Spinal cord (tissue), 10 donors: Measurements from ENCODE around the gene FAM107B. TPM values are rescaled to one million over a fixed set of nuclear protein-coding genes. Genes with fewer than 3 reads are reported as not detected.

Experiments
- DNase-seq, 6 donors: peaks; one replicate each; pipeline versions ENCODE4 v3.0.0 to v3.0.0-alpha.2; 2013 to 2015; ENCODE audit warnings: low spot score in 6 of 6, low read depth in 4 of 6
- H3K27ac ChIP-seq: one replicate; pipeline ENCODE4 v1.5.1; 2013; ENCODE audit warnings: low read depth, low read length, control low read depth
- H3K27me3 ChIP-seq: one replicate; pipeline ENCODE4 v1.6.1; 2013; ENCODE audit warnings: low read length; ENCODE audit not compliant: control insufficient read depth, insufficient read depth
- H3K36me3 ChIP-seq: one replicate; pipeline ENCODE4 v1.6.1; 2013; ENCODE audit warnings: low read length; ENCODE audit not compliant: control insufficient read depth, insufficient read depth
- H3K4me1 ChIP-seq: one replicate; pipeline ENCODE4 v1.6.1; 2013; ENCODE audit warnings: low read length; ENCODE audit not compliant: control insufficient read depth, insufficient read depth
- H3K4me3 ChIP-seq: one replicate; pipeline ENCODE4 v1.5.1; 2013; ENCODE audit warnings: low read depth, low read length, control low read depth
- H3K9me3 ChIP-seq: one replicate; pipeline ENCODE4 v1.6.1; 2013; ENCODE audit warnings: low read length; ENCODE audit not compliant: control insufficient read depth, insufficient read depth
- WGBS: methylation state at CpG from one replicate; pipeline ENCODE4 v1.1.5; 2013; ENCODE audit warnings: missing lambda C conversion rate; ENCODE audit not compliant: insufficient coverage; 5-methylcytosine and 5-hydroxymethylcytosine counted together
- polyA plus RNA-seq, 2 donors: library from polyadenylated mRNA; unstranded; fragments of 120-200 nt; gene quantifications; one replicate each; pipeline ENCODE4 v1.2.1, GENCODE V29; 2013; ENCODE audit not compliant: insufficient read length in 2 of 2
- total RNA-seq, 2 donors: library from RNA; depleted of rRNA in 1 of 2; stranded (reverse); fragments of 120-200 nt in 1 of 2; fragments of >200 nt in 1 of 2; gene quantifications; one replicate each; pipeline versions ENCODE4 v1.2.3 to v1.2.4, GENCODE V29; 2013 to 2014
- donor health status: healthy.

Gene FAM107B
- total and polyA plus RNA-seq, 4 donors: 36.4 to 56.9 (median 47.1) TPM

- Histone ChIP-seq H3K27ac (no peak overlapping the region), H3K36me3 (no peaks in the 10 kb centered on the region), H3K27me3 (no peaks in the 10 kb centered on the region), H3K4me1 (no peaks in the 10 kb centered on the region), H3K4me3 (no peak overlapping the region), H3K9me3 (no peaks in the 10 kb centered on the region)
- 100% methylated on average over 1 of the region's 8 CpGs for WGBS
- DNase-seq: no peak
These were observed 15.6 kb downstream of the FAM107B start for GRCh38 chr10:14758994-14759664.

GRCh38 chr10:14758451-14758850, 16.2 kb downstream of the FAM107B start:
- Histone ChIP-seq H3K9me3 (no peaks in the 10 kb centered on the region), H3K4me1 (no peaks in the 10 kb centered on the region), H3K4me3 (no peak overlapping the region), H3K36me3 (no peaks in the 10 kb centered on the region), H3K27me3 (no peaks in the 10 kb centered on the region), H3K27ac (no peak overlapping the region)
- no peak for DNase-seq
- 92% methylated on average over 7 of the region's 9 CpGs for WGBS

- DNase-seq: no peak
- H3K27ac ChIP-seq: no peak overlapping the region
- H3K4me3 ChIP-seq: no peak overlapping the region
- 92% methylated on average over 4 of the region's 7 CpGs for WGBS
- H3K27me3 ChIP-seq: no peaks in the 10 kb centered on the region
- no peaks in the 10 kb centered on the region for H3K36me3 ChIP-seq
- H3K9me3 ChIP-seq: no peaks in the 10 kb centered on the region
- H3K4me1 ChIP-seq: no peaks in the 10 kb centered on the region
These were observed 16.7 kb downstream of the FAM107B start for GRCh38 chr10:14757986-14758385.

GRCh38 chr10:14757394-14757793, 17.3 kb downstream of the FAM107B start:
- H3K27ac ChIP-seq: no peak overlapping the region
- H3K9me3 ChIP-seq: no peaks in the 10 kb centered on the region
- H3K4me3 ChIP-seq: no peak overlapping the region
- WGBS: 96% methylated on average over 4 of the region's 6 CpGs
- no peaks in the 10 kb centered on the region for H3K36me3 ChIP-seq
- no peaks in the 10 kb centered on the region for H3K27me3 ChIP-seq
- no peaks in the 10 kb centered on the region for H3K4me1 ChIP-seq
- DNase-seq: no peak

- WGBS: no CpG with 5 or more reads among the region's 1 CpG
- H3K9me3 ChIP-seq: no peaks in the 10 kb centered on the region
- H3K4me1 ChIP-seq: peaks cover 28% of the 10 kb centered on the region
- H3K27me3 ChIP-seq: no peaks in the 10 kb centered on the region
- H3K36me3 ChIP-seq: no peaks in the 10 kb centered on the region
- no peak overlapping the region for H3K27ac ChIP-seq
- no peak overlapping the region for H3K4me3 ChIP-seq
- DNase-seq: no peak
These were observed 21.3 kb downstream of the FAM107B start for GRCh38 chr10:14753441-14753840.

GRCh38 chr10:14751921-14752320, 22.8 kb downstream of the FAM107B start:
- Histone ChIP-seq H3K27ac (no peak overlapping the region), H3K9me3 (no peaks in the 10 kb centered on the region), H3K4me1 (peaks cover 30% of the 10 kb centered on the region), H3K27me3 (no peaks in the 10 kb centered on the region), H3K4me3 (no peak overlapping the region), H3K36me3 (no peaks in the 10 kb centered on the region)
- DNase-seq: peak in 2 of 6 donors; percentile 32 to 48
- WGBS: 42% methylated on average over 1 of the region's 1 CpG

- no peaks in the 10 kb centered on the region for H3K36me3 ChIP-seq
- H3K9me3 ChIP-seq: no peaks in the 10 kb centered on the region
- peak in 2 of 6 donors; percentile 55 to 60 for DNase-seq
- H3K27me3 ChIP-seq: no peaks in the 10 kb centered on the region
- H3K4me1 ChIP-seq: peaks cover 30% of the 10 kb centered on the region
- 41% methylated on average over 7 of the region's 14 CpGs for WGBS
- no peak overlapping the region for H3K4me3 ChIP-seq
- H3K27ac ChIP-seq: no peak overlapping the region
These were observed 23.4 kb downstream of the FAM107B start for GRCh38 chr10:14751014-14751896.

GRCh38 chr10:14749070-14749809, 25.5 kb downstream of the FAM107B start:
- 51% methylated on average over 7 of the region's 10 CpGs for WGBS
- no peak for DNase-seq
- Histone ChIP-seq H3K27ac (no peak overlapping the region), H3K4me3 (no peak overlapping the region), H3K36me3 (no peaks in the 10 kb centered on the region), H3K4me1 (peaks cover 30% of the 10 kb centered on the region), H3K9me3 (no peaks in the 10 kb centered on the region), H3K27me3 (no peaks in the 10 kb centered on the region)

GRCh38 chr10:14748441-14748840, 26.3 kb downstream of the FAM107B start:
- H3K27ac ChIP-seq: no peak overlapping the region
- no peaks in the 10 kb centered on the region for H3K9me3 ChIP-seq
- DNase-seq: no peak
- H3K27me3 ChIP-seq: no peaks in the 10 kb centered on the region
- no peaks in the 10 kb centered on the region for H3K36me3 ChIP-seq
- H3K4me1 ChIP-seq: peaks cover 30% of the 10 kb centered on the region
- WGBS: 75% methylated on average over 3 of the region's 3 CpGs
- no peak overlapping the region for H3K4me3 ChIP-seq
